Endothelial cell of umbilical vein (primary cell): ENCODE data around the gene PRDX1.

Experiments used
- CTCF ChIP-seq, 2 donors: IDR thresholded peaks; 1 replicate in 1 of 2; 2 replicates in 1 of 2; pipeline ENCODE4 v1.5.1; 2011; ENCODE audit warnings: low read length in 2 of 2, mild to moderate bottlenecking in 2 of 2, moderate library complexity in 2 of 2, control low read depth in 1 of 2, inconsistent platforms in 1 of 2, low read depth in 1 of 2; ENCODE audit not compliant: insufficient read depth in 1 of 2; ENCODE audit errors: extremely low read depth in 1 of 2
- EZH2 ChIP-seq: IDR thresholded peaks from 2 replicates; pipeline ENCODE4 v1.6.1; 2012; ENCODE audit warnings: borderline replicate concordance, low read depth, mild to moderate bottlenecking, moderate library complexity, low read length, inconsistent platforms; ENCODE audit not compliant: severe bottlenecking
- GATA2 ChIP-seq: IDR thresholded peaks from 2 replicates; pipeline ENCODE4 v1.7.0; 2011; ENCODE audit warnings: low read depth, mild to moderate bottlenecking, moderate library complexity, mixed read lengths, low read length; ENCODE audit not compliant: insufficient read length, insufficient read depth
- MAX ChIP-seq: IDR thresholded peaks from 2 replicates; pipeline ENCODE4 v1.6.1; 2011; ENCODE audit not compliant: insufficient read depth, insufficient read length
- POLR2A ChIP-seq: IDR thresholded peaks from 2 replicates; pipeline ENCODE4 v1.6.1; 2012; ENCODE audit warnings: low read depth, mild to moderate bottlenecking, control low read depth, low read length
- POLR2AphosphoS5 ChIP-seq: IDR thresholded peaks from 2 replicates; pipeline ENCODE4 v1.6.1; 2012; ENCODE audit warnings: low read depth, mild to moderate bottlenecking, control low read depth, low read length, moderate library complexity; ENCODE audit not compliant: insufficient read depth

DNA sequence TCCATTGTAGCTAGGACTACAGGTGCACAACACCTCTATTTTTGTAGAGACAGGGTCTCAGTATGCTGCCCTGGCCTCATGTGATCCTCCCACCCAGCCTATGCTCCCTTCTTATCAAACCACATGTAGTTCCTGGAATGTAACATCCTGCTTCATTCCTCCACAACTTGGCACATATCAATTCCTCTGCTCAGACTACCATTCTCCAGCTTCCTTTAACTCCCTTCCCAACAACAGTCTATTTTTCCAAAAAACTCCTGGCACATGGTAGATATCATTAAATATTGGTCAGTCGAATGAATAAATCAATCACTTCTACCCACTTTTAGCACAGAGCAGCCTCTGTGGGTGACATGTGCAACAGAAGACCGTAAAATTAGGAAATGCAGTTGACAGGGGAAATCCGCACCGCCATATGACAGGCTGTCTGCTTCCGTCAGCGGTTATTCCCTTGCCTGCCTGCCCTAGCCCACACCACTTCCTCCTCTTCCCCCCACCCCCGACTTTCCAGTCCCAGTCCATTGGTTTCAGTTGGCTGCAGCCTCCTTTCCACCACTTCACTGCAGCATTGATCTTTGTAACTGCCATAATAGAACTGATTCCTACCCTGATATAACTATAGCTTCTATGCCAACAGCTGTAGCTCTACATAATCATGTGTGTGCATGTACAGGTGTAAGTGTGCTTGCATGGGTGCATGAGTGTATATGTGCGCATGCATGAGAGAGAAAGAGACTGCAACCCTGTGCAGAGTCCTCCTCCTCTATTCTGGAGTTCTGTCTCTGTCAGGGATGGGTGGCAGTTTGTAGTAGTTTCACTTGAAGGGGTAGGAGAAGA, 22.1 kb upstream of the PRDX1 start:
- no peak for TF ChIP-seq CTCF (IDR thresholded peaks at IDR 0.05; ENCODE audit: extremely low read depth in 1 of 2, insufficient read depth in 1 of 2, low read depth in 1 of 2, low read length in 2 of 2)
- no peak for TF ChIP-seq POLR2A
- no peak for TF ChIP-seq MAX
- no peak for TF ChIP-seq EZH2
- peak; percentile 51 for TF ChIP-seq POLR2AphosphoS5
- no peak for TF ChIP-seq GATA2
